A549 (cell line): ENCODE results near the gene ATP8A2.

Experiments
- CHD2 ChIP-seq: fragments of 150-350 bp; IDR thresholded peaks from 2 replicates; pipeline ENCODE4 v1.6.1; 2014; ENCODE audit warnings: low read length; ENCODE audit not compliant: partially characterized antibody
- FOSL2 ChIP-seq, 2 experiments: fragments of 450-650 bp in 1 of 2; fragments of >200 bp in 1 of 2; sonication (Bioruptor Twin) in 1 of 2; formaldehyde crosslinking; IDR thresholded peaks; 2 replicates each; pipeline versions ENCODE4 v1.5.0 to v1.6.1; 2016 to 2020; ENCODE audit warnings: mild to moderate bottlenecking in 1 of 2, moderate library complexity in 1 of 2
- MAFK ChIP-seq: fragments of 450-650 bp; IDR thresholded peaks from 2 replicates; pipeline ENCODE4 v1.6.1; 2014; ENCODE audit not compliant: partially characterized antibody
- POLR2A ChIP-seq: IDR thresholded peaks from 2 replicates; pipeline ENCODE4 v1.6.1; 2012; ENCODE audit warnings: mild to moderate bottlenecking, low read length
- RNF2 ChIP-seq: fragments of 200-600 bp; sonication (generic); IDR thresholded peaks from 2 replicates; pipeline ENCODE4 v1.6.1; 2016; ENCODE audit warnings: low read depth, mild to moderate bottlenecking, antibody characterized with exemption, moderate library complexity, borderline replicate concordance
- ZC3H11A ChIP-seq: fragments of 450-650 bp; IDR thresholded peaks from 2 replicates; pipeline ENCODE4 v1.6.1; 2014; ENCODE audit warnings: antibody characterized with exemption, mild to moderate bottlenecking
- TF ChIP-seq, protein P1 (sequence below): IDR thresholded peaks from 2 replicates; pipeline ENCODE4 v1.6.1; 2012
- TF ChIP-seq, protein P2 (sequence below): fragments of >200 bp; sonication (Bioruptor Twin); formaldehyde crosslinking; IDR thresholded peaks from 3 replicates; pipeline ENCODE4 v1.5.1; 2016

DNA sequence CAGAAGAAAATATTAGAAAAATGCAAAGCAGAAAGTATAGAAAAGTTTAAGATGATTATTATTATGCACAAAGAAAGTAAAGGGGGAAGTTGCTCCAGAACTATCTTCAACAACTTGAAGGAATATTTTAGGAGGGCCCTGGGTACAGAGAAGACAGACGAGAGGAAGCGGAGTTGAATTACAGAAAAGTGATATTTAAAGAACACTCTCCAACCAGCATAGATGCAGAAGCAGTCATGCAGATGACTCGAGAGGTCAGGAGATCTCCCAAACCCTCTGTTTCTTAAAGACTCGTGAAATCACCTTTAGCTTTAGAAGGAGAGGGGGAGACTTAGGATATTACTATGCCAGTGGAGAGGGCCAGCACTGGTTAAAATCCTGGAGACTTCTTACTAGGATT lies 688.6 kb downstream of the ATP8A2 start:
- TF ChIP-seq RNF2 (no peak), ZC3H11A (no peak), FOSL2 (IDR thresholded peaks at IDR 0.05) (no peak), FOSL2 (CRISPR knock-in tag; IDR thresholded peaks at IDR 0.05) (no peak), POLR2A (no peak), MAFK (no peak), CHD2 (no peak)
- TF ChIP-seq, protein P1, sequence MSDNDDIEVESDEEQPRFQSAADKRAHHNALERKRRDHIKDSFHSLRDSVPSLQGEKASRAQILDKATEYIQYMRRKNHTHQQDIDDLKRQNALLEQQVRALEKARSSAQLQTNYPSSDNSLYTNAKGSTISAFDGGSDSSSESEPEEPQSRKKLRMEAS: no peak
- TF ChIP-seq, protein P2, sequence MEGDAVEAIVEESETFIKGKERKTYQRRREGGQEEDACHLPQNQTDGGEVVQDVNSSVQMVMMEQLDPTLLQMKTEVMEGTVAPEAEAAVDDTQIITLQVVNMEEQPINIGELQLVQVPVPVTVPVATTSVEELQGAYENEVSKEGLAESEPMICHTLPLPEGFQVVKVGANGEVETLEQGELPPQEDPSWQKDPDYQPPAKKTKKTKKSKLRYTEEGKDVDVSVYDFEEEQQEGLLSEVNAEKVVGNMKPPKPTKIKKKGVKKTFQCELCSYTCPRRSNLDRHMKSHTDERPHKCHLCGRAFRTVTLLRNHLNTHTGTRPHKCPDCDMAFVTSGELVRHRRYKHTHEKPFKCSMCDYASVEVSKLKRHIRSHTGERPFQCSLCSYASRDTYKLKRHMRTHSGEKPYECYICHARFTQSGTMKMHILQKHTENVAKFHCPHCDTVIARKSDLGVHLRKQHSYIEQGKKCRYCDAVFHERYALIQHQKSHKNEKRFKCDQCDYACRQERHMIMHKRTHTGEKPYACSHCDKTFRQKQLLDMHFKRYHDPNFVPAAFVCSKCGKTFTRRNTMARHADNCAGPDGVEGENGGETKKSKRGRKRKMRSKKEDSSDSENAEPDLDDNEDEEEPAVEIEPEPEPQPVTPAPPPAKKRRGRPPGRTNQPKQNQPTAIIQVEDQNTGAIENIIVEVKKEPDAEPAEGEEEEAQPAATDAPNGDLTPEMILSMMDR: no peak
